OCI-LY3 (cell line): ENCODE data around the gene SHC3.

Experiments used
- EZH2phosphoT487 ChIP-seq: fragments of 200-600 bp; shearing (Covaris generic); IDR thresholded peaks from 2 replicates; pipeline ENCODE4 v1.6.1; 2018; ENCODE audit warnings: antibody characterized with exemption, mixed run types, low read depth
- TF ChIP-seq, protein P1 (sequence below): fragments of 200-600, 300-600 bp; sonication (generic); IDR thresholded peaks from 2 replicates; pipeline ENCODE4 v1.5.1; 2014; ENCODE audit warnings: antibody characterized with exemption, low read length, low read depth

DNA sequence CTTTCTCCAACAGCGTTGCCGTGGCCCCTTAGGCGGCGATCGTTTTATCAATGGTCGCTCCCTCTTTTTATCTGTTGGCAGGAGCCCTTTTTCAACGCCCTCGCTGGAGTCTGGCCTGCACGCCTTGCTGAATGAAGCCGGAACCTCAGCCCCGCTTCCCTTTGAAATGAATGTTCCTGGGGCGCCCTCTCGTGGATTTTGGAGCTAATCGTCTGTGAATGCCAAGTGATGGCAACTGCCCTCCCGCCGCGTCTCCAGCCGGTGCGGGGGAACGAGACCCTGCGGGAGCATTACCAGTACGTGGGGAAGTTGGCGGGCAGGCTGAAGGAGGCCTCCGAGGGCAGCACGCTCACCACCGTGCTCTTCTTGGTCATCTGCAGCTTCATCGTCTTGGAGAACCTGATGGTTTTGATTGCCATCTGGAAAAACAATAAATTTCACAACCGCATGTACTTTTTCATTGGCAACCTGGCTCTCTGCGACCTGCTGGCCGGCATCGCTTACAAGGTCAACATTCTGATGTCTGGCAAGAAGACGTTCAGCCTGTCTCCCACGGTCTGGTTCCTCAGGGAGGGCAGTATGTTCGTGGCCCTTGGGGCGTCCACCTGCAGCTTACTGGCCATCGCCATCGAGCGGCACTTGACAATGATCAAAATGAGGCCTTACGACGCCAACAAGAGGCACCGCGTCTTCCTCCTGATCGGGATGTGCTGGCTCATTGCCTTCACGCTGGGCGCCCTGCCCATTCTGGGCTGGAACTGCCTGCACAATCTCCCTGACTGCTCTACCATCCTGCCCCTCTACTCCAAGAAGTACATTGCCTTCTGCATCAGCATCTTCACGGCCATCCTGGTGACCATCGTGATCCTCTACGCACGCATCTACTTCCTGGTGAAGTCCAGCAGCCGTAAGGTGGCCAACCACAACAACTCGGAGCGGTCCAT lies 177.4 kb downstream of the SHC3 start:
- TF ChIP-seq, protein P1, sequence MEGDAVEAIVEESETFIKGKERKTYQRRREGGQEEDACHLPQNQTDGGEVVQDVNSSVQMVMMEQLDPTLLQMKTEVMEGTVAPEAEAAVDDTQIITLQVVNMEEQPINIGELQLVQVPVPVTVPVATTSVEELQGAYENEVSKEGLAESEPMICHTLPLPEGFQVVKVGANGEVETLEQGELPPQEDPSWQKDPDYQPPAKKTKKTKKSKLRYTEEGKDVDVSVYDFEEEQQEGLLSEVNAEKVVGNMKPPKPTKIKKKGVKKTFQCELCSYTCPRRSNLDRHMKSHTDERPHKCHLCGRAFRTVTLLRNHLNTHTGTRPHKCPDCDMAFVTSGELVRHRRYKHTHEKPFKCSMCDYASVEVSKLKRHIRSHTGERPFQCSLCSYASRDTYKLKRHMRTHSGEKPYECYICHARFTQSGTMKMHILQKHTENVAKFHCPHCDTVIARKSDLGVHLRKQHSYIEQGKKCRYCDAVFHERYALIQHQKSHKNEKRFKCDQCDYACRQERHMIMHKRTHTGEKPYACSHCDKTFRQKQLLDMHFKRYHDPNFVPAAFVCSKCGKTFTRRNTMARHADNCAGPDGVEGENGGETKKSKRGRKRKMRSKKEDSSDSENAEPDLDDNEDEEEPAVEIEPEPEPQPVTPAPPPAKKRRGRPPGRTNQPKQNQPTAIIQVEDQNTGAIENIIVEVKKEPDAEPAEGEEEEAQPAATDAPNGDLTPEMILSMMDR: peak; percentile 82
- no peak for TF ChIP-seq EZH2phosphoT487
